SH-SY5Y (cell line): ENCODE results near the gene ABCC1.

Source experiments
- GATA2 ChIP-seq: IDR thresholded peaks from 2 replicates; pipeline ENCODE4 v1.6.1; 2011; ENCODE audit warnings: mild to moderate bottlenecking, low read depth, low read length
- GATA3 ChIP-seq: IDR thresholded peaks from 2 replicates; pipeline ENCODE4 v1.6.1; 2011; ENCODE audit warnings: low read depth, mild to moderate bottlenecking, low read length, moderate library complexity

DNA sequence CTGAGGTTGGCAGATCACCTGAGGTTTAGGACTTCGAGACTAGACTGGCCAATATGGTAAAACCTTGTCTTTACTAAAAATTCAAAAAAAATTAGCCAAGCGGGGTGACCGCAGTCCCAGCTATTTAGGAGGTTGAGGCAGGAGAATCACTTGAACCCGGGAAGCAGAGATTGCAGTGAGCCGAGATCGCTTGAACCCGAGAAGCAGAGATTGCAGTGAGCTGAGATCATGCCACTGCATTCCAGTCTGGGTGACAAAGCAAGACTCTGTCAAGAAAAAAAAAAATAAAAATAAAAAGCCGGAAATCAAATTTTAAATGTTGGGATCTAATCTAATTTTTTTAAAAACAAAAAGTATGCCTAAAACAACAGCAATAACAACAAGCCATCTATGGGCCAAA, 56.3 kb downstream of the ABCC1 start:
- TF ChIP-seq GATA2 (no peak), GATA3 (no peak)
